A172 (cell line): ENCODE data around the gene ZBTB48. TPM values are rescaled to one million over a fixed set of nuclear protein-coding genes. Genes with fewer than 3 reads are reported as not detected.
"Not testable (repeated sequence)": the region's sequence is repeated elsewhere in the genome, so short reads cannot be mapped to it uniquely, and the experiment has no call there.

ENCODE experiments used
- DNase-seq: peaks from one replicate; pipeline ENCODE4 v3.0.0-alpha.2; 2015; ENCODE audit warnings: low spot score
- total RNA-seq: library from RNA; depleted of rRNA; stranded (reverse); fragments of >200 nt; shearing (Covaris generic); gene quantifications from 2 replicates; pipeline ENCODE4 v1.2.3, GENCODE V29; 2014; rRNA removed

Gene ZBTB48
- 7.6 and 12.6 TPM in 2 replicates for total RNA-seq

GRCh38 chr1:6579374-6580118, at the start of gene ZBTB48:
TSS of gene ZBTB48 (plus strand) at chr1:6579994. CDS start at chr1:6580610, 616 bp downstream.
- peak; percentile 86 for DNase-seq

GRCh38 chr1:6530504-6531160, 49.2 kb upstream of the ZBTB48 start:
- no peak for DNase-seq

- DNase-seq: no peak
Measured at GRCh38 chr1:6531996-6532395, 47.8 kb upstream of the ZBTB48 start.

DNA sequence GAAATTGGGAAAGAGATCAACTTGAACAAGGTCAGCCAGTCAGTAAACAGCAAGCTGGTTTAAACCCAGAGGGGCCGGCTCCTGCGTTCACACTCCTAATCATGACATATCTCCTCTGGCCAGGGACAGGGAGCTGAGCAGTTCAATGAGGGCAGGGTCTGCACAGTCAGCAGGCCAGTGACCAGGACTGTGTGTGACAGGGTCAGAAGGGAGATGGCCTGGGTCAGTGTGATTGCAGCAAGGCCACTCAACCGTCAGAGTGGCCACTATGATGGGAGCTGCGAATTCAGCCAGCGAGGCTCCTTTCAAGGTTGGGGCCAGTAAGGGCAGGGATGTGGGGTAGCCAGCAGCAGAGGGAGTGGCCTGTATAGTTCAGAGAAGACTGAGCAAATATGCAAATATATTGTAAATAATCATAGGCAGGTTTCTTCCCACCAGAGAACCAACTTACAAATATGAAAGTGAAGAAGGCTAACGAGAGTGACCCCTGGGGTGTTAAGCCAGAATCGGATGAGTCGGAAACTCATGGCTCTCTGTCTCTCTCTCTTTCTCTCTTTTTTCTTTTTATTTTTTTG, 45.5 kb upstream of the ZBTB48 start:
- no peak for DNase-seq

- no peak for DNase-seq
Measured at GRCh38 chr1:6535214-6535613, 44.6 kb upstream of the ZBTB48 start.

GRCh38 chr1:6536291-6536690, 43.5 kb upstream of the ZBTB48 start:
- no peak for DNase-seq

DNA sequence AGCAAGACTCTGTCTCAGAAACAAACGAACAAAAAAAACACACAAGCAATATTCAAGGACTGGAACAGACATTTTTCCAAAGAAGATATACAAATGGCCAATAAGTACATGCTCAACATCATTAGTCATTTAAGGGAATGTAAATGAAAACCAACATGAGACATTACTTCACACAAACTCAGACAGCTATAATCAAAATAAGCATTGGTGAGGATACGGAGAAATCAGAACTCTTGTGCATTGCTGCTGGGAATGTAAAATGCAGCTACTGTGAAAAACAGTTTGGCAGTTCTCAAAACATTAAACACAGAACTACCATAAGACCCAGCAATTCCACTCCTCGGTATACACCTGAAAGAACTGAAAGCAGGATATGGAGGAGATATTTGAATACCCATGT, 40.8 kb upstream of the ZBTB48 start:
- no peak for DNase-seq

DNA sequence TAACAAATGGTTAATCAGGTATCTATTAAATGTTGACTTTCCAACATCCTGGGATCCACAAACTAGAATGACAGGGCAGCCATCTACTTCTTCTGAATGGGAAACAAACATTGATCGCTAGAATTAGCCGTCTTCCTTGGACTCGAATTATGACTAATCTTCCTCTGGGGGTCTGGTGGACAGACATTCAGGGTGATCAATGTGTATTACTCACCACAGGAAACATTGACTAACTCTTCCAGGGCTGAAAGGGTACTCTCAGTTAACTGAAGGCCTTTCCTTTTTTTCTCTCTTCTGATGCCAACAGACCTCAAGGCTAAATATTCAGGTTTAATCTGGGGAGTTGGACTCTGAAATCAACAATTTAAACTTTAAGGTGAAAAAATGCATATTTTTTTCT, 35.0 kb upstream of the ZBTB48 start:
- peak; percentile 32 for DNase-seq

- DNase-seq: peak; percentile 28
Measured at GRCh38 chr1:6545276-6546112, 34.3 kb upstream of the ZBTB48 start.

DNA sequence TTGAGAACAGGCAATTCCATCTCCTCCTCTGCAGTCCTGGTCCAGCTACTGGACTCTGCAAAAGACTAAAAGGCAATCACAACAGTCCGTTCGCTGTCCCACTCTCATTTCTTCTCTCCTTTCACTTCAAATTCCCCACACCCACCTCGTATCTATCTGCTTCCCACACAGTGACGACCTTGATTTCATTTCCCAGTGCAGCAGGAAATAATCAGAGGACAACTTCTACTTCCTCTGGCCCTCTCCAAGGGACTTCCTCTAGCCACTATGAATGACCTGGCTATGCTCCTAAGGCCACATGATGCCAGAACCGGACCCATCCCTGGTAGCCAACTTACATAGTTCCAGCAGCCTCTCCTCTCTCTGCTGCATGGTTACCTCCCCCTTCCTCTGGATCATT, 33.5 kb upstream of the ZBTB48 start:
- DNase-seq: no peak

GRCh38 chr1:6547301-6547700, 32.5 kb upstream of the ZBTB48 start:
- no peak for DNase-seq

GRCh38 chr1:6554031-6554906, 25.5 kb upstream of the ZBTB48 start, which contains the start of gene NOL9:
TSS of gene NOL9 (minus strand) at chr1:6554513. CDS start at chr1:6554502, 11 bp downstream.
- DNase-seq: peak; percentile 66

DNA sequence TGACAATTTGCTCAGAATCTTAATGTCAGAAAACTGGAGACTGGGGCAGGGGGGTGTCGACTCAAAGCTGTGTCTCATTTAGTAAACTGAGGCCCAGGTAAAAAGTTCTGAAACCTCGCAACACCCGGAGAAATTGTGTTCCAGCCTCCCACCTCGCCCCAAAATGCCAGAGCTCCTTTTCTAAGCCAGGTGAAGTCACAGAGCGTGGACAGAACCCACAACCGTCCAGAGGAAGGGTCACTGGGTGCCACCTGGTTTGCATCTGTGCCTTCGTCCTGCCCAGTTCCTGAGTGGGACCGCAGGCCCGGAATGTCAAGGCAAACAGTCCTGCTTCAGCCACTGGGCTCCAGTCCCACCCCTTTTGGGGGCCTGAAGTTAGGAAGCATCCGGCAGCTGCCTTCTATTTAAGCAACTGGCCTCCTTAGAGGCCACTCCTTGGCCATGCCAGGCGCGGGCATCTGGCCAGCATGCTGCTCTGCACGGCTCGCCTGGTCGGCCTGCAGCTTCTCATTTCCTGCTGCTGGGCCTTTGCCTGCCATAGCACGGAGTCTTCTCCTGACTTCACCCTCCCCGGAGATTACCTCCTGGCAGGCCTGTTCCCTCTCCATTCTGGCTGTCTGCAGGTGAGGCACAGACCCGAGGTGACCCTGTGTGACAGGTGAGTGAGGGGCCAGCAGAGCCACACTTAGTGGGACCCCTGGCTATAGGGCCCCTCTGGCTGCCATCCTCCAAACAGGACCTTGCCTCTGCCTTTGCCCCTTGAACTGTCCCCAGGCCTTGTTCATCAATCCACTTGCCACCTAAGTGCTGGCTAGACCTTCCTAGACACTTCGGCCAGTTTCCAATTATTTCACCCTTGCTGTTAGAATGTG, 24.7 kb upstream of the ZBTB48 start, which contains the start of gene TAS1R1:
Gene TAS1R1, plus strand, starts transcription at position 401 of the 872 bp plus-strand sequence. Its CDS starts 67 bp downstream, at position 468.
- DNase-seq: no peak

GRCh38 chr1:6557597-6557996, 22.2 kb upstream of the ZBTB48 start:
- DNase-seq: no peak

DNA sequence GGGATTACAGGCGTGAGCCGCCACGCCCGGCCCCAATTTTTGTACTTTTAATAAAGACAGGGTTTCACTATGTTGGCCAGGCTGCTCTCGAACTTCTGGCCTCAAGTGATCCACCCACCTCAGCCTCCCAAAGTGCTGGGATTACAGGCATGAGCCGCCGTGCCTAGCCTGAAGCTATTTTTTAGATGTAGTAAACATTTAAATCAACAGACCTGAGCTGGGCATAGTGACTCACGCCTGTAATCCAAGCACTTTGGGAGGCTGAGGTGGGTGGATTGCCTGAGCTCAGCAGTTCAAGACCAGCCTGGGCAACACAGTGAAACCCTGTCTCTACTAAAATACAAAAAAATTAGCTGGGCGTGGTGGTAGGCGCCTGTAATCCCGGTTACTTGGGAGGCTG, 20.6 kb upstream of the ZBTB48 start:
- not testable (repeated sequence) for DNase-seq

DNA sequence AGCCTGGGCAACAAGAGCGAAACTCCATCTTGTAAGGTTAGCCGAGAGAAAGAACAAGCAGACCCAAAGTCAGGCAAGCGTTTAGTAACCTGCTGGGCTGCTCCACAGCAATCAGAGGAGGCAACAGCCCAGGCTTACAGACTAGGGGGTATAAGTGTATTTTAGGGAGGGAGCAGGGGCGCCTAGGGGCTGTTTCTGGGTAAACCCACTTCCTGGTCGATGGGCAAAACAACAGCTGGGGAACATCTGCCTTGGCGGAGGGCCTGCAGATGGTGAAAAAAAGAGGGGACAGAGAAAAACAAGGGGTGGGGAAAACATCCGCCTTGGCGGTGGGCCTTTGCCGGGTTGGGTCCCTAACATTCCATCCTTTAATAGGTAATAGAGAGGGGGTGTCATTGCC, 19.5 kb upstream of the ZBTB48 start:
- DNase-seq: no peak

DNA sequence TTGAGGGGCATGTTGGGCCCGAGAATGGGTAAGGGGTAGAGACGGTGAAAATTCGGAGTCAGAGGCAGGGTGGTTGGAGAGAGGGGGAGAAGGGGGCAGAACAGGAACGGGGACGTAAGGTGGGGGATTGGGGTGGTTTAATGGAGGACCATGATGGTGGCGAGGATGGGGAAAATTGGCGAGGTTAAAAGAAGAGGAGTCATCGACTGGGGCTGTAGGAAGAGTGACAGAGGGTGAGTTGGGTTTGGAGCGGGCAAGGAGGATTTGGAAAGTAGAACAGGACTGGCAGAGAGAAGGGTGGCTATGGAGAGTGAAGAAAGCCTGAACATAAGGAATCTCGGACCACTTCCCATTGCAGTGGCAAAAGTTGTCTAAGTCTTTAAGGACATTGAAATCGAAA, 10.8 kb upstream of the ZBTB48 start:
- no peak for DNase-seq

DNA sequence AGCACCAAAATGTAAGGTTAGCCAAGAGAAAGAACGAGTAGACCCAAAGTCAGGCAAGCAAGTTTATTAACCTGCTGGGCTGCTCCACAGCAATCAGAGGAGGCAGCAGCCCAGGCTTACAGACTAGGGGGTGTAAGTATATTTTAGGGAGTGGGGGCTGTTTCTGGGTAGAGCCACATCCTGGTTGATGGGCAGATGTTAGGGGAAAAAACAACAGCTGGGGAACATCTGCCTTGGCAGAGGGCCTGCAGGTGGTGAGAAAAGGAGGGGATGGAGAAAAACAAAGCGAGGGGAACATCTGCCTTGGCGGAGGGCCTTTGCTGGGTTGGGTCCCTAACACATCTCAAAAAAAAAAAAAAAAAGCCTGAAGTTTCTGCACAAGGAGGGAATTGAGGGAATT, 9.7 kb upstream of the ZBTB48 start:
- DNase-seq: no peak

- DNase-seq: no peak
Measured at GRCh38 chr1:6570987-6571386, 8.8 kb upstream of the ZBTB48 start.
